HEK293T (cell line): ENCODE measurements around the gene ARFIP2.

Experiments
- L3MBTL2 ChIP-seq: fragments of 450-650 bp; conservative IDR thresholded peaks from 2 replicates; pipeline ENCODE4 v1.6.1; 2016; ENCODE audit warnings: mild to moderate bottlenecking
- SUZ12 ChIP-seq: fragments of 450-650 bp; IDR thresholded peaks from 2 replicates; pipeline ENCODE4 v1.6.1; 2016; ENCODE audit warnings: mild to moderate bottlenecking

GRCh38 chr11:6438979-6439571 is 42.1 kb downstream of the ARFIP2 start:
- no peak for TF ChIP-seq L3MBTL2
- TF ChIP-seq SUZ12, result no peak
